ENCODE measurements around the gene ID3. TPM values are rescaled to one million over a fixed set of nuclear protein-coding genes. Genes with fewer than 3 reads are reported as not detected.

Gene ID3
- total RNA-seq, 2 donors from 2014 or later = 65.9 to 118 TPM

GRCh38 chr1:23555986-23556634 lies 3.2 kb downstream of the ID3 start:
- TF ChIP-seq POLR2A (IDR thresholded peaks at IDR 0.05) = peak in 1 of 3 donors; percentile 78
- TF ChIP-seq CTCF (IDR thresholded peaks at IDR 0.05) = no peak
- intact Hi-C loops (cut with DNase I) = no loop called here
- DNase-seq = peak; percentile 51 to 68 (median 58)
- WGBS, 2 donors = 39 to 47% methylated on average over 9 of the region's 9 CpGs
- no peaks in the 10 kb centered on the region for H3K36me3 ChIP-seq (replicated peaks in 1 of 2; ENCODE audit: insufficient read depth in 1 of 2, low read depth in 2 of 2)
- H3K4me1 ChIP-seq = peaks cover 62% of the 10 kb centered on the region
- H3K27me3 ChIP-seq = no peaks in the 10 kb centered on the region
- H3K4me3 ChIP-seq = no peak overlapping the region
- peak overlapping the region; percentile 90 to 94 (median 92) for H3K27ac ChIP-seq
- peak; percentile 1 for ATAC-seq
- no peaks in the 10 kb centered on the region for H3K9me3 ChIP-seq

- Histone ChIP-seq H3K4me1 (peaks cover 55% of the 10 kb centered on the region), H3K9me3 (no peaks in the 10 kb centered on the region), H3K27ac (peak overlapping the region; percentile 90 to 94 (median 92)), H3K36me3 (replicated peaks in 1 of 2; ENCODE audit: insufficient read depth in 1 of 2, low read depth in 2 of 2) (no peaks in the 10 kb centered on the region), H3K27me3 (no peaks in the 10 kb centered on the region), H3K4me3 (peak overlapping the region in 1 of 2 donors; percentile 23)
- TF ChIP-seq CTCF (IDR thresholded peaks at IDR 0.05) = no peak
- TF ChIP-seq POLR2A (IDR thresholded peaks at IDR 0.05) = no peak
- intact Hi-C loops (cut with DNase I) = no loop called here
- ATAC-seq (no peak), DNase-seq (peak in 3 of 4 donors; percentile 28 to 39 (median 35))
- 38 to 46% methylated on average over 15 of the region's 15 CpGs for WGBS, 2 donors
Measured at GRCh38 chr1:23555270-23555985, 3.9 kb downstream of the ID3 start.

- H3K9me3 ChIP-seq = no peaks in the 10 kb centered on the region
- peak overlapping the region in 1 of 2 donors; percentile 38 for H3K4me3 ChIP-seq
- H3K4me1 ChIP-seq = peaks cover 47% of the 10 kb centered on the region
- peak overlapping the region; percentile 90 to 94 (median 92) for H3K27ac ChIP-seq
- intact Hi-C loops (cut with DNase I) = no loop called here
- 1 to 3% methylated on average over 24 to 60 of the region's 81 CpGs for WGBS, 2 donors
- H3K36me3 ChIP-seq (replicated peaks in 1 of 2; ENCODE audit: insufficient read depth in 1 of 2, low read depth in 2 of 2) = no peaks in the 10 kb centered on the region
- H3K27me3 ChIP-seq = no peaks in the 10 kb centered on the region
- ATAC-seq (peak; percentile 62), DNase-seq (peak; percentile 87 to 90 (median 88))
- TF ChIP-seq POLR2A (IDR thresholded peaks at IDR 0.05) (peak; percentile 85 to 93 (median 91)), CTCF (IDR thresholded peaks at IDR 0.05) (peak in 5 of 7 experiments; percentile 20 to 39 (median 27))
Measured at GRCh38 chr1:23554481-23555269, 4.6 kb downstream of the ID3 start.

GRCh38 chr1:23554127-23554480 lies 5.2 kb downstream of the ID3 start:
- ATAC-seq = no peak

More at GRCh38 chr1:23554127-23554480, 5.2 kb downstream of the ID3 start:
- WGBS, 2 donors = 40 to 60% methylated on average over 12 of the region's 12 CpGs
- Histone ChIP-seq H3K27ac (peak overlapping the region; percentile 90 to 94 (median 92)), H3K9me3 (no peaks in the 10 kb centered on the region), H3K36me3 (replicated peaks in 1 of 2; ENCODE audit: insufficient read depth in 1 of 2, low read depth in 2 of 2) (no peaks in the 10 kb centered on the region), H3K27me3 (no peaks in the 10 kb centered on the region), H3K4me1 (peaks cover 47% of the 10 kb centered on the region), H3K4me3 (no peak overlapping the region)
- intact Hi-C loops (cut with DNase I) = no loop called here
- no peak for TF ChIP-seq CTCF (IDR thresholded peaks at IDR 0.05)
- DNase-seq = no peak
